SK-N-MC (cell line): ENCODE data around the gene CNOT10.

Experiments used
- DNase-seq: peaks from one replicate; pipeline ENCODE4 v3.0.0-alpha.2; 2011; ENCODE audit warnings: low read depth, low spot score
- H3K27ac ChIP-seq: fragments of 200-600 bp; sonication (generic); 2 replicates; pipeline ENCODE4 v1.5.1; 2016; ENCODE audit warnings: mixed run types
- H3K36me3 ChIP-seq: fragments of 200-600 bp; sonication (generic); 2 replicates; pipeline ENCODE4 v1.6.1; 2017; ENCODE audit warnings: antibody characterized with exemption, low read length, mixed read lengths; ENCODE audit not compliant: insufficient read depth
- H3K4me3 ChIP-seq: fragments of 200-600 bp; sonication (generic); 2 replicates; pipeline ENCODE4 v1.5.1; 2016
- H3K9ac ChIP-seq: fragments of 200-600 bp; sonication (generic); 2 replicates; pipeline ENCODE4 v1.8.0; 2017; ENCODE audit warnings: mixed run types, mixed read lengths; ENCODE audit not compliant: insufficient read length
- H3K9me3 ChIP-seq: fragments of 200-600 bp; sonication (generic); 2 replicates; pipeline ENCODE4 v1.6.1; 2017; ENCODE audit warnings: low read depth, mild to moderate bottlenecking, antibody characterized with exemption, low read length, moderate library complexity, mixed read lengths
- EZH2 ChIP-seq: fragments of 200-600 bp; sonication (generic); IDR thresholded peaks from one replicate; pipeline ENCODE4 v1.6.1; 2017; ENCODE audit warnings: antibody characterized with exemption
- FOXP2 ChIP-seq: optimal IDR thresholded peaks from 2 replicates; pipeline ENCODE3; 2011; ENCODE audit warnings: mild to moderate bottlenecking, moderate library complexity; ENCODE audit not compliant: insufficient read depth; ENCODE audit errors: extremely low read length, control extremely low read depth
- POLR2AphosphoS5 ChIP-seq: IDR thresholded peaks from 2 replicates; pipeline ENCODE4 v1.6.1; 2012; ENCODE audit warnings: mild to moderate bottlenecking, low read depth, low read length, borderline replicate concordance

Gene CNOT10

DNA sequence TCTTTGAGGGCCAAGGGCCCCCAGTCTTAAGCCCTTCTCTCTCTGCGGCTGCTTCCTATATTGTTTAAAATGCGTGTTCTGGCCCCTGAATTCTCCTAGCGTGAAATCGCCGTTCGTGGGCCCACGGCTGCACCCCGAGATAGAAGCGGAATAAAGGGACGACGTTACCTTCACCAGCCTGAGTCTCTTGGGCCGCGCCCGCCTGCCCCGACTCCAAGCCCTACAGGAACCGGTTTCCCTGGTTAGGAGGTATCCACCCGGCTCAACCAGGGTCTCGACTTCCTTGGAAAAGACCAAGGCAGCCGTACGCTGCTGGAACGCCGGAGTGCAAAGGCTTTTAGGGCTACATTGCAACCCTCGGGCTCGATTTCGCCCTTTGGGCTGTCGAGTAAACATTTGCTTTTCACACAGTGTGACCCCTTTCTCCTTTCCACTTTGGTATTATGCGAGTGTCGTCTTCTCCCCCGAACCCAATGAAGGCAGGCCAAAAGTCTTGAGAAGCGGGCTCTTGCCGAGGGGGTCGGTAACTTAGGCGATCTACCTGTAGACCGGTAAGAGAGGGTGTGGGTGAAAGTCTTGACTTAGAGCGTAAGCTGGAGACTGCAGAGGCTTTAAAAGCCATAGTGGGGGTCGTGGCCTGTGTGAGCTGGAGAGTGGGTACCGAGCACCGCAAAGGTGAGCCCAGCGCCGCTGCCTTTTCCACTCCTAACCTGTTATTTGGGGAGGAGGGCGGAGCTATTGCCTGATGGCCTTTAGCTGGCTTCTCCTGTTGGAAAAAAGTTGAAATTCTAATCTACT is 134.8 kb downstream of the CNOT10 start:
- Histone ChIP-seq H3K4me3 (peak overlapping the region; percentile 33), H3K36me3 (peaks cover 17% of the 10 kb centered on the region)

DNA sequence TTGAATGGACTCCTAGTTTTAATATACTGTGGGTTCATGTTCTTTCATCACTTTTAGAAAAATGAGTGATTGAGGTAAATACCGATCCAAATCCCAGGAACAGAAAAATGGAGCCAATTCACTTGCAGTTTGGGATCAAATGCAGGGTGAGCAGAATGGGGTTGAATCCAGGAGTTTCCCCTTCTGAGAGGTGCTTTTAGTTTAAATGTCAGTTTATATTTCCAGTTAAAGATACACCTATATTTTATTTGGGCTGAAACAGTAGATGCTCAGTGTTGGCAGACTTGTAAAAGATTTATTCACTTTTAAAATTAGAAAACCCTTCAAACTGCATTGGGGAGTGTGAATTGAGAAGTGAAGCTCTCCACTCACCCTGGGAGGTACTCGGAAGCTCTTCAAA is 135.4 kb downstream of the CNOT10 start:
- H3K9me3 ChIP-seq: no peaks in the 10 kb centered on the region
- peak overlapping the region; percentile 33 for H3K4me3 ChIP-seq
- no peak overlapping the region for H3K27ac ChIP-seq
- H3K36me3 ChIP-seq: peaks cover 17% of the 10 kb centered on the region
- TF ChIP-seq POLR2AphosphoS5 (no peak), FOXP2 (no peak), EZH2 (no peak)
- H3K9ac ChIP-seq: no peak overlapping the region
- no peak for DNase-seq

More for the DNA sequence above, 134.8 kb downstream of the CNOT10 start:
- no peak overlapping the region for H3K9ac ChIP-seq
- TF ChIP-seq EZH2: no peak
- no peak overlapping the region for H3K27ac ChIP-seq
- no peak for DNase-seq
- H3K9me3 ChIP-seq: no peaks in the 10 kb centered on the region

DNA sequence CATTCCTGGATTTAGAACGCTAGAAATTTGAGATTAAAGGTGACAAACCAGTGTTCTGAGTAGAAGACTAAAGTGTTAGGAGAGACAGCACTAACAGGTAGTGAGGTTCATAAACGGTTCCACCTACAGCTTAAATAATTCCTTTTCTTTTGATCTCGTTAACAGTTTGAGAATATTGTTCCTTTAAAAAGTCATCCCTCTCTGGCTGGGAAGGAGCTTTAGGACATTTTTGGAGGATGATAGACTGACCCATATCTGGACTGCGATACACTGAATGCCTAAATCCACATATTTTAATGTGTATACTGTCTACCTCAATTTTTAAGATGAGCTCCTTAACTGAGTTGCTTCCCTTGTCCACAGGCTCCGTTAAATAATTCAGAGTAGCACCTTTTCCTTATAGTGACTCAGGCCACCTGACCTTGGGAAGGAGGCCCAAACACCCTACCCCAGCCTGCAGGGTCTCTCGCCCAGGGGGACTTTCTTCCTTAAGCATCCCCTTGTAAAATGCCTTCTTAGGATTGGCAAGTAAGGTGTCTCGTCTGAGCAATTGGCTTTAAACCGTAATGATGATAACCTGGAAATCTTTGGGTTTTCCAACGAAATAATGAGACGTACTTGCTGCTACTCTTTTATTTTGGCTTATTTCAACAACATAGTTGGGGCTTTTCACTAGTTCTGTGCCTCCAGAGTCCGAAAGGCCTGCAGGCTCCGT is 136.1 kb downstream of the CNOT10 start:
- Histone ChIP-seq H3K9me3 (no peaks in the 10 kb centered on the region), H3K36me3 (peaks cover 17% of the 10 kb centered on the region), H3K4me3 (peak overlapping the region; percentile 33; the same call in 1 of the 2 replicates), H3K9ac (no peak overlapping the region), H3K27ac (no peak overlapping the region)
- TF ChIP-seq POLR2AphosphoS5: no peak
- no peak for TF ChIP-seq FOXP2
- no peak for TF ChIP-seq EZH2
- DNase-seq: no peak

DNA sequence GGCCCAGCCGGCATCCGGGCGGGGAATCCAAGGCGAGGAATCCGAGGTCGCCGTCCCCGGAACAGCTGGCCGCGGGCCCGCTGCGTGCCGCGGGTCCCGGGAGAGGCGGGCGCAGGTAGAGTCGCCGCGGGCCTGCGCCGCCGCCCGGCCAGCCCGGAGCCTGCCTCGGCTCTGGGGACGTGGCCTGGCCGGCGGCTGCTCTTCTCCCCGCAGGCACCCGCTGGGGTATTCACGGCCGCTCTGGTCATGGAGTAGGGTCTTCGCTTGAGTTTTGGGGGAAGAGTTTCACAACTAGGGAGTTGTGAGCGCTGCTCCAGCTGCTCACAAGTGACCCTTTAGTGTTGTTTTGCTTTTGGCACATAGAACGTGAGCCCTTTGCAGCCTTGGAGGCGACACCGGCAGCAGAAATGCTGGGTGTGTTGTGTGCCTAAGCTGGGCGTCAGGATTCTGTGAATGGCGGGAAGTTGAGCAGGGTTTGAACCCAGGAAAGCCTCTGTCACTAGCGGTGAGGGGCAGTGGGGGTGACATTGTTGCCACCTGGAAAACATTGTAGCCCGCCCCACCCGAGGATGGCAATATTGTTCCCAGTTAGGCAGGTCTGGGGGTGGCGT is 136.8 kb downstream of the CNOT10 start:
- DNase-seq: no peak
- peaks cover 17% of the 10 kb centered on the region for H3K36me3 ChIP-seq

DNA sequence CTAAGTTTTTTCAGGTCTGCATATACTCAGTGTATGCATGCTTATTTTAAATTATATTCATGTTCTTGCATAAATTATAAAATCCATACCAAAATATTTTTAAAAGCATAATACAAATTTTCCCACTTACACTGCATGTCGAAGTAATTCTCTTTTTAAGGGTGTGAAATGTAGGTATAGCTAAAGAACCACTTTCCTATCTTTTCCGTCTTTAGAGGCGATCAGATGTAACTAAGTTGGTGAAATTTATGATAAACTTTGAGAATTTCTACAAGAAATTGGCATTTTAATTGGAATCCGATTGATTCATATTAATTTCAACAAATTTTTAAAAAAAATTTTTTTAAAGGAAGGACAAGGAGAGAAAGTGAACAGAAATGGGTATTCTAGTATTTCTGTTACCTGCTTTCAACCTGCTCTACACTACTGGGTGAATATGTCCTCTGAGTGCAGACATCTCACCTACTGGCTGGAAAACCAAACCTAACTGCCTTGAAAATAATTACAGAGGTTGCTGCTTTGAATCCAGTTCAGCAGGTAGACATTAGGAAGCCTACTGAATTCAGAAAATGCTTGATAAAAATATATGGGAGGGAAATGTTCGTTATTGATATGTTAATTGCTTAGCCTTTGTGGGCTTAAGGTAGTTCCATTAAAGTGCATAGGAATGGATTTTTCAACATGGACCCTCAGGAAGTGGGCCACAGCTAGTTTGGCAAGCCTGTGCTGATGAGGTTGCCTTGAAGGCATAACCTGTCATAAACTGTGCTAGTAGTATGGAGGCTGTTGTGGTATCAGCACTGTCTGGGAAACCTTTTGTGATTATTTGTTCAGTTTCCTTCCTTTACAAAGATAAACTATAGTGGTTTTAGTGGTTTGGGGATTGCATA is 137.9 kb downstream of the CNOT10 start:
- TF ChIP-seq FOXP2: no peak
- no peak for TF ChIP-seq EZH2
- TF ChIP-seq POLR2AphosphoS5: no peak
- Histone ChIP-seq H3K9me3 (no peaks in the 10 kb centered on the region), H3K36me3 (peaks cover 17% of the 10 kb centered on the region), H3K4me3 (no peak overlapping the region), H3K27ac (no peak overlapping the region), H3K9ac (no peak overlapping the region)
- no peak for DNase-seq

More for the DNA sequence above, 136.8 kb downstream of the CNOT10 start:
- no peaks in the 10 kb centered on the region for H3K9me3 ChIP-seq
- H3K4me3 ChIP-seq: no peak overlapping the region
- TF ChIP-seq EZH2: no peak
- TF ChIP-seq POLR2AphosphoS5: no peak
- H3K9ac ChIP-seq: no peak overlapping the region
- no peak overlapping the region for H3K27ac ChIP-seq
